ENCODE measurements around the gene CTR9.

The CTR9 gene

GRCh38 chr11:10780040-10780439 lies 29.0 kb downstream of the CTR9 start:
- Histone ChIP-seq H3K4me2 (ENCODE audit: low read length) (no peak overlapping the region), H3K27me3 (ENCODE audit: control insufficient read depth, low read length) (no peaks in the 10 kb centered on the region), H3K9me3 (ENCODE audit: control insufficient read depth, insufficient read depth, low read length) (no peaks in the 10 kb centered on the region), H3K36me3 (ENCODE audit: control insufficient read depth, low read length) (peaks cover 37% of the 10 kb centered on the region), H3K4me3 (ENCODE audit: low read length) (no peak overlapping the region), H3K79me2 (ENCODE audit: control insufficient read depth, low read length) (no peaks in the 10 kb centered on the region), H4K20me1 (ENCODE audit: control insufficient read depth, insufficient read depth, low read depth, low read length) (no peaks in the 10 kb centered on the region), H3K27ac (ENCODE audit: low read depth, low read length) (no peak overlapping the region), H3F3A (ENCODE audit: control insufficient read depth, insufficient read depth) (peaks cover 3% of the 10 kb centered on the region; the same call in 1 of the 2 replicates), H3K9me2 (replicated peaks; ENCODE audit: control insufficient read depth, low read length) (no peaks in the 10 kb centered on the region), H3K4me1 (ENCODE audit: control insufficient read depth, low read length) (no peaks in the 10 kb centered on the region)
- TF ChIP-seq EZH2phosphoT487 (IDR thresholded peaks at IDR 0.05; ENCODE audit: borderline replicate concordance, low read length) (no peak), CTCF (IDR thresholded peaks at IDR 0.05; ENCODE audit: low read depth, low read length, poor library complexity, severe bottlenecking) (no peak)

- no peaks in the 10 kb centered on the region for H4K20me1 ChIP-seq (ENCODE audit: control insufficient read depth, insufficient read depth, low read depth, low read length)
- H3K27ac ChIP-seq (ENCODE audit: low read depth, low read length), result no peak overlapping the region
- TF ChIP-seq EZH2phosphoT487 (IDR thresholded peaks at IDR 0.05; ENCODE audit: borderline replicate concordance, low read length), result no peak
- no peak for TF ChIP-seq CTCF (IDR thresholded peaks at IDR 0.05; ENCODE audit: low read depth, low read length, poor library complexity, severe bottlenecking)
- H3K9me2 ChIP-seq (replicated peaks; ENCODE audit: control insufficient read depth, low read length), result no peaks in the 10 kb centered on the region
- no peaks in the 10 kb centered on the region for H3K9me3 ChIP-seq (ENCODE audit: control insufficient read depth, insufficient read depth, low read length)
- H3K4me1 ChIP-seq (ENCODE audit: control insufficient read depth, low read length), result no peaks in the 10 kb centered on the region
- H3K4me2 ChIP-seq (ENCODE audit: low read length), result no peak overlapping the region
- no peaks in the 10 kb centered on the region for H3K27me3 ChIP-seq (ENCODE audit: control insufficient read depth, low read length)
- H3K36me3 ChIP-seq (ENCODE audit: control insufficient read depth, low read length), result peaks cover 3% of the 10 kb centered on the region
- H3F3A ChIP-seq (ENCODE audit: control insufficient read depth, insufficient read depth), result peaks cover under 1% of the 10 kb centered on the region
- H3K79me2 ChIP-seq (ENCODE audit: control insufficient read depth, low read length), result no peaks in the 10 kb centered on the region
- no peak overlapping the region for H3K4me3 ChIP-seq (ENCODE audit: low read length)
These were observed 33.4 kb downstream of the CTR9 start for GRCh38 chr11:10784232-10785145.

GRCh38 chr11:10785146-10785474 lies 34.1 kb downstream of the CTR9 start:
- Histone ChIP-seq H3K4me1 (ENCODE audit: control insufficient read depth, low read length) (no peaks in the 10 kb centered on the region), H3K9me2 (replicated peaks; ENCODE audit: control insufficient read depth, low read length) (no peaks in the 10 kb centered on the region), H3K4me3 (ENCODE audit: low read length) (no peak overlapping the region), H3K4me2 (ENCODE audit: low read length) (no peak overlapping the region), H4K20me1 (ENCODE audit: control insufficient read depth, insufficient read depth, low read depth, low read length) (no peaks in the 10 kb centered on the region), H3F3A (ENCODE audit: control insufficient read depth, insufficient read depth) (no peaks in the 10 kb centered on the region; the same call in 1 of the 2 replicates), H3K27me3 (ENCODE audit: control insufficient read depth, low read length) (no peaks in the 10 kb centered on the region), H3K9me3 (ENCODE audit: control insufficient read depth, insufficient read depth, low read length) (no peaks in the 10 kb centered on the region), H3K27ac (ENCODE audit: low read depth, low read length) (no peak overlapping the region), H3K79me2 (ENCODE audit: control insufficient read depth, low read length) (no peaks in the 10 kb centered on the region), H3K36me3 (ENCODE audit: control insufficient read depth, low read length) (no peaks in the 10 kb centered on the region)
- TF ChIP-seq CTCF (IDR thresholded peaks at IDR 0.05; ENCODE audit: low read depth, low read length, poor library complexity, severe bottlenecking) (no peak), EZH2phosphoT487 (IDR thresholded peaks at IDR 0.05; ENCODE audit: borderline replicate concordance, low read length) (no peak)

Data from DOHH2 (cell line).